ENCODE data around the gene FRG1. TPM values are rescaled to one million over a fixed set of nuclear protein-coding genes. Genes with fewer than 3 reads are reported as not detected.
"Not testable (repeated sequence)": the region's sequence is repeated elsewhere in the genome, so short reads cannot be mapped to it uniquely, and the experiment has no call there.

The FRG1 gene
- total and polyA plus RNA-seq, 10 of the 15 experiments (the other 5 are each of a cell fraction or from before 2014, with no cell fraction given), result 28.9 to 190 (median 58.6) TPM

- in situ Hi-C loops (cut with MboI) (no loop called here), intact Hi-C loops (cut with micrococcal nuclease; ENCODE audit: unreplicated experiment) (no loop called here)
- FAIRE-seq (no peak), ATAC-seq (no peak), DNase-seq (ENCODE audit: low read depth, low spot score) (no peak)
- CTCF ChIA-PET, result no interaction called here
- POLR2A ChIA-PET, result no interaction called here
- Histone ChIP-seq H3K36me3 (ENCODE audit: control insufficient read depth in 2 of 2, insufficient read depth in 2 of 2, low read length in 1 of 2) (no peaks in the 10 kb centered on the region), H3K27me3 (replicated peaks in 1 of 2; ENCODE audit: control insufficient read depth in 2 of 2, insufficient read depth in 2 of 2, low read length in 1 of 2) (no peaks in the 10 kb centered on the region; a peak in 1 of 4 replicates), H3K4me3 (no peak overlapping the region), H3K27ac (ENCODE audit: control insufficient read depth, insufficient read depth) (no peak overlapping the region), H3K79me2 (ENCODE audit: control insufficient read depth, insufficient read depth, low read length) (no peaks in the 10 kb centered on the region), H3K4me1 (ENCODE audit: control insufficient read depth, insufficient read depth, low read length) (no peaks in the 10 kb centered on the region), H2AFZ (ENCODE audit: control insufficient read depth, low read depth, low read length) (no peak overlapping the region), H4K20me1 (ENCODE audit: control insufficient read depth, insufficient read depth) (no peaks in the 10 kb centered on the region), H3K9ac (ENCODE audit: control insufficient read depth, insufficient read depth, low read length) (no peak overlapping the region), H3K9me3 (replicated peaks; ENCODE audit: control insufficient read depth, insufficient read depth, low read length) (no peaks in the 10 kb centered on the region), H3K4me2 (ENCODE audit: control insufficient read depth, insufficient read depth) (no peak overlapping the region)
- 30% methylated on average over 10 of the region's 10 CpGs for WGBS (ENCODE audit: insufficient coverage, insufficient replicate concordance, low lambda C conversion rate, missing lambda C conversion rate)
- no peak for TF ChIP-seq FOXM1 (IDR thresholded peaks at IDR 0.05; ENCODE audit: low read depth, low read length)
- no peak for TF ChIP-seq YY1 (IDR thresholded peaks at IDR 0.05; ENCODE audit: low read depth, low read length)
- TF ChIP-seq SP1 (IDR thresholded peaks at IDR 0.05; ENCODE audit: low read depth, low read length), result no peak
- TF ChIP-seq SPI1 (IDR thresholded peaks at IDR 0.05; ENCODE audit: borderline replicate concordance, insufficient read depth, low read depth, low read length), result no peak
- no peak for TF ChIP-seq E2F4 (IDR thresholded peaks at IDR 0.05; ENCODE audit: low read depth, low read length)
- no peak for TF ChIP-seq CHD4 (IDR thresholded peaks at IDR 0.05)
- TF ChIP-seq MEF2A (IDR thresholded peaks at IDR 0.05; ENCODE audit: insufficient read depth, low read depth, low read length), result no peak
- TF ChIP-seq POLR2AphosphoS2 (IDR thresholded peaks at IDR 0.05; ENCODE audit: low read depth, low read length), result no peak
- TF ChIP-seq SREBF1 (IDR thresholded peaks at IDR 0.05; ENCODE audit: low read length), result no peak
- no peak for TF ChIP-seq BACH1 (IDR thresholded peaks at IDR 0.05; ENCODE audit: borderline replicate concordance)
- TF ChIP-seq NRF1 (conservative IDR thresholded peaks at IDR 0.05; ENCODE audit: low read depth, low read length), result no peak
- TF ChIP-seq SMAD5 (IDR thresholded peaks at IDR 0.05; ENCODE audit: low read depth), result no peak
- TF ChIP-seq ELK1 (IDR thresholded peaks at IDR 0.05; ENCODE audit: low read depth, low read length), result no peak
- no peak for TF ChIP-seq POLR2AphosphoS5 (IDR thresholded peaks at IDR 0.05; ENCODE audit: low read length)
- no TSS peak for BruUV-seq (replicated peaks)
- RAD21 ChIA-PET (ENCODE audit: unreplicated experiment), result no interaction called here
- SMC1A ChIA-PET (ENCODE audit: uncharacterized antibody, unreplicated experiment), result no interaction called here
Observed at GRCh38 chr4:189979196-189980047, 38.8 kb downstream of the FRG1 start.

- DNase-seq (ENCODE audit: low read depth, low spot score); CTCF ChIA-PET; RAD21 ChIA-PET (ENCODE audit: unreplicated experiment); H3K27ac ChIP-seq (ENCODE audit: control insufficient read depth, insufficient read depth); intact Hi-C loops (cut with micrococcal nuclease; ENCODE audit: unreplicated experiment); H4K20me1 ChIP-seq (ENCODE audit: control insufficient read depth, insufficient read depth); H3K9me3 ChIP-seq (replicated peaks; ENCODE audit: control insufficient read depth, insufficient read depth, low read length); in situ Hi-C loops (cut with MboI); H3K27me3 ChIP-seq (replicated peaks in 1 of 2; ENCODE audit: control insufficient read depth in 2 of 2, insufficient read depth in 2 of 2, low read length in 1 of 2); H2AFZ ChIP-seq (ENCODE audit: control insufficient read depth, low read depth, low read length); H3K9ac ChIP-seq (ENCODE audit: control insufficient read depth, insufficient read depth, low read length); SMC1A ChIA-PET (ENCODE audit: uncharacterized antibody, unreplicated experiment); H3K79me2 ChIP-seq (ENCODE audit: control insufficient read depth, insufficient read depth, low read length); BruUV-seq (replicated peaks); FAIRE-seq; H3K4me2 ChIP-seq (ENCODE audit: control insufficient read depth, insufficient read depth); ATAC-seq; H3K4me3 ChIP-seq; H3K4me1 ChIP-seq (ENCODE audit: control insufficient read depth, insufficient read depth, low read length); H3K36me3 ChIP-seq (ENCODE audit: control insufficient read depth in 2 of 2, insufficient read depth in 2 of 2, low read length in 1 of 2); POLR2A ChIA-PET: not testable (repeated sequence)
- WGBS (ENCODE audit: insufficient coverage, insufficient replicate concordance, low lambda C conversion rate, missing lambda C conversion rate), result 0% methylated on average over 2 of the region's 2 CpGs
Observed at GRCh38 chr4:189980292-189980691, 39.6 kb downstream of the FRG1 start.
